Superior temporal gyrus (tissue), 1 donor: ENCODE results near the gene TBC1D3I.
"Not testable (repeated sequence)": the region's sequence is repeated elsewhere in the genome, so short reads cannot be mapped to it uniquely, and the experiment has no call there.

ENCODE experiments used
- DNase-seq: peaks from one replicate; pipeline ENCODE4 v3.0.0-alpha.2; 2016; ENCODE audit errors: extremely low spot score

TBC1D3I gene

GRCh38 chr17:36206486-36206821, 57.9 kb downstream of the TBC1D3I start:
- DNase-seq = not testable (repeated sequence)

GRCh38 chr17:36205637-36206485, 58.5 kb downstream of the TBC1D3I start:
- DNase-seq = no peak

- DNase-seq = no peak
Measured at GRCh38 chr17:36204724-36205500, 59.5 kb downstream of the TBC1D3I start.
